ENCODE data around the gene OPHN1. TPM values are rescaled to one million over a fixed set of nuclear protein-coding genes. Genes with fewer than 3 reads are reported as not detected.
A peak's percentile ranks its signal among the peaks of the same experiment; 100 is the strongest.

The OPHN1 gene, protein sequence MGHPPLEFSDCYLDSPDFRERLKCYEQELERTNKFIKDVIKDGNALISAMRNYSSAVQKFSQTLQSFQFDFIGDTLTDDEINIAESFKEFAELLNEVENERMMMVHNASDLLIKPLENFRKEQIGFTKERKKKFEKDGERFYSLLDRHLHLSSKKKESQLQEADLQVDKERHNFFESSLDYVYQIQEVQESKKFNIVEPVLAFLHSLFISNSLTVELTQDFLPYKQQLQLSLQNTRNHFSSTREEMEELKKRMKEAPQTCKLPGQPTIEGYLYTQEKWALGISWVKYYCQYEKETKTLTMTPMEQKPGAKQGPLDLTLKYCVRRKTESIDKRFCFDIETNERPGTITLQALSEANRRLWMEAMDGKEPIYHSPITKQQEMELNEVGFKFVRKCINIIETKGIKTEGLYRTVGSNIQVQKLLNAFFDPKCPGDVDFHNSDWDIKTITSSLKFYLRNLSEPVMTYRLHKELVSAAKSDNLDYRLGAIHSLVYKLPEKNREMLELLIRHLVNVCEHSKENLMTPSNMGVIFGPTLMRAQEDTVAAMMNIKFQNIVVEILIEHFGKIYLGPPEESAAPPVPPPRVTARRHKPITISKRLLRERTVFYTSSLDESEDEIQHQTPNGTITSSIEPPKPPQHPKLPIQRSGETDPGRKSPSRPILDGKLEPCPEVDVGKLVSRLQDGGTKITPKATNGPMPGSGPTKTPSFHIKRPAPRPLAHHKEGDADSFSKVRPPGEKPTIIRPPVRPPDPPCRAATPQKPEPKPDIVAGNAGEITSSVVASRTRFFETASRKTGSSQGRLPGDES
- 2.8 and 3.7 TPM in 2 replicates for total RNA-seq

DNA sequence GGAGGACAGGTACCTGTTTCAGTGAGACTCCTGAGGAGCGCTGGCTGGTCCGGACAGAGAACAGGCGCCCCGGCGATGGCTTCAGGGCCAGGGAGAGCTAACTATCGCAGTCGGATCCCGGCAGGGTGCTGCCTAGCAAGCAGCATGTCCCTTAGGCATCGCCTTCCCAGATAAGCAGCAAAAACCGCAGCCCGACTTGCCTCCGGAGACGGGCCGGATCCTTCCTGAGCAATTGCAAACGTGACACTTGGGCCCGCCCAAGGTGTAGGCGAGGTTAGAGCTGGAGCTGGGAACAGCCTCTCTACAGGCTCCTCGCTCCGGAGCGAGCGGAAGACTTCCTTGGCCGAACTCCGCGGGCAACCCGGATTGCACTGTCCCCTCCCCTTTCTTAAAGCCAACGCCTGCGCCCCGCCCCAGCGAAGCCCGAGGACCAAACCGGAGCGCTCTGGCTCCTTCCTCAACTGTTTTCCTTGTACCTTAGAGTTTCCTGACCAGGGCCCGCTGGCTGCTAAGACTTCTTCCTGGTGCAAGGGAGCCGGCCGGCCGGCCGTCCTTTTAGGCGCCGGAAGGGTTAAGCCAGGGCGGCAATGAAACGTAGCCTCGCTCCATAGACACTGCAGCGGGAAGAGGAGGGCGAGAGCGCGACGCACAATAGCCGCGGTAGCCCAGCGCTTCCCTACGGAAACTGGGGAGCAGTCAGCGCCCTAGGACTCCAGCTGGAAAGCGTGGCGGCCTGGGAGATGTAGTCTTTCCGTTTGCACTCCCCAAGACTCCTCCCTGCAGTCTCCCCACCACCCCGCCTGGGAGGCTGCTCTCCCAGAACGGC, at the start of gene OPHN1:
TSS of gene OPHN1 (minus strand) at position 341 of the 826 bp plus-strand sequence. CDS start 475 bp downstream, outside the sequence.
- DNase-seq (ENCODE audit: low read depth): no peak
- TF ChIP-seq, protein P1, sequence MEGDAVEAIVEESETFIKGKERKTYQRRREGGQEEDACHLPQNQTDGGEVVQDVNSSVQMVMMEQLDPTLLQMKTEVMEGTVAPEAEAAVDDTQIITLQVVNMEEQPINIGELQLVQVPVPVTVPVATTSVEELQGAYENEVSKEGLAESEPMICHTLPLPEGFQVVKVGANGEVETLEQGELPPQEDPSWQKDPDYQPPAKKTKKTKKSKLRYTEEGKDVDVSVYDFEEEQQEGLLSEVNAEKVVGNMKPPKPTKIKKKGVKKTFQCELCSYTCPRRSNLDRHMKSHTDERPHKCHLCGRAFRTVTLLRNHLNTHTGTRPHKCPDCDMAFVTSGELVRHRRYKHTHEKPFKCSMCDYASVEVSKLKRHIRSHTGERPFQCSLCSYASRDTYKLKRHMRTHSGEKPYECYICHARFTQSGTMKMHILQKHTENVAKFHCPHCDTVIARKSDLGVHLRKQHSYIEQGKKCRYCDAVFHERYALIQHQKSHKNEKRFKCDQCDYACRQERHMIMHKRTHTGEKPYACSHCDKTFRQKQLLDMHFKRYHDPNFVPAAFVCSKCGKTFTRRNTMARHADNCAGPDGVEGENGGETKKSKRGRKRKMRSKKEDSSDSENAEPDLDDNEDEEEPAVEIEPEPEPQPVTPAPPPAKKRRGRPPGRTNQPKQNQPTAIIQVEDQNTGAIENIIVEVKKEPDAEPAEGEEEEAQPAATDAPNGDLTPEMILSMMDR (conservative IDR thresholded peaks at IDR 0.05; ENCODE audit: low read depth, low read length): no peak
- peak within 1 kb of the TSS; percentile 73 for H3K4me3 ChIP-seq (ENCODE audit: low read depth, low read length)

DNA sequence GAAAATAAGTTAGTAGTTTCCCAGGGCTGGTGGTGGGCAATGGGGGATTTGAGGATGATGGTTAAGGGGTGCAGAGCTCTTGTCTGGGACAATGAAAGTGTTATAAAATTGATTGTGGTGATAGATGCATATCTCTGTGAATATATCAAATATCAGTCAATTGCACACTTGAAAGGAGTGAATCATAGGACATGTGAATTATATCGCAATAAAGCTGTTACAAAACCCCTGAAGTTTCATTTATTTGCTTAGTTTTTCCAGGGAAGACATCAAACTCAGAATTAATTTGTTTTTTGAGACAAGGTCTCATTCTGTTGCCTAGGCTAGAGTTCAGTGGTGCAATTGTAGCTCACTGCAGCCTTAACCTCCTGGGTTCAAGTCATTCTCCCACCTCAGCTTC, 47.7 kb upstream of the OPHN1 start:
- no peak for DNase-seq (ENCODE audit: low read depth)
- H3K4me3 ChIP-seq (ENCODE audit: low read depth, low read length): no peak overlapping the region
- TF ChIP-seq, protein P1 (conservative IDR thresholded peaks at IDR 0.05; ENCODE audit: low read depth, low read length): no peak

DNA sequence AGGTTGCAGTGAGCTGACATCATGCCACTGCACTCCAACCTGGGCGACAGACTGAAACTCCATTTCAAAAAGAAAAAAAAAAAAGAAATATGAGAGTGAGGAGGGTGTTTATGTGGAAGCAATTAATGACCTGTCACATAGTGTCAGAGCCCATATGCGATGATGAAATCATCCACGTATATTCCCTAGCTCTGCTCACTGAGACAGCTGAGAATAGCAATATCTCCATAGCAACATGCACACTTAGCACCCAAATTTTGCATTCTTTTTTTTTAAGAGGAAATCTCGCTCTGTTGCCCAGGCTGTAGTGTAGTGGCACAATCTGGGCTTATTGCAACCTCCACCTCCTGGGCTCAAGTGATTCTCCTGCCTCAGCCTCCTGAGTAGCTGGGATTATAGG, 31.5 kb upstream of the OPHN1 start:
- TF ChIP-seq, protein P1 (conservative IDR thresholded peaks at IDR 0.05; ENCODE audit: low read depth, low read length): no peak
- no peak overlapping the region for H3K4me3 ChIP-seq (ENCODE audit: low read depth, low read length)
- DNase-seq (ENCODE audit: low read depth): no peak

DNA sequence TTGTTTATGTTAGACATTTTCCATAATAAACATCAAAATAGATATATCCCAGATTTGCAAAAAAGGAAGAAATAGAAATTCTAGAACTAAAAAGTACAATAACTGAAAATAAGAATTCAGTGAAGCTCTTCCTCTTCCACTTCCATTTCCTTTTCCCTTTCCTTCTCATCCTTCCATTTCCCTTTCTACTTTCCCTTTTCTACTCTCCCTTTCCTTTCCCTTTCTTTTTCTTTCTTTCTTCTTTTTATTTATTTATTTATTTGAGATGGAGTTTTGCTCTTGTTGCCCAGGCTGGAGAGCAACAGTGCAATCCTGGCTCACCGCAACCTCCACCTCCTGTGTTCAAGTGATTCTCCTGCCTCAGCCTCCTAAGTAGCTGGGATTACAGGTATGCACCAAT, 30.6 kb upstream of the OPHN1 start:
- TF ChIP-seq, protein P1 (conservative IDR thresholded peaks at IDR 0.05; ENCODE audit: low read depth, low read length): no peak
- DNase-seq (ENCODE audit: low read depth): no peak
- H3K4me3 ChIP-seq (ENCODE audit: low read depth, low read length): no peak overlapping the region

DNA sequence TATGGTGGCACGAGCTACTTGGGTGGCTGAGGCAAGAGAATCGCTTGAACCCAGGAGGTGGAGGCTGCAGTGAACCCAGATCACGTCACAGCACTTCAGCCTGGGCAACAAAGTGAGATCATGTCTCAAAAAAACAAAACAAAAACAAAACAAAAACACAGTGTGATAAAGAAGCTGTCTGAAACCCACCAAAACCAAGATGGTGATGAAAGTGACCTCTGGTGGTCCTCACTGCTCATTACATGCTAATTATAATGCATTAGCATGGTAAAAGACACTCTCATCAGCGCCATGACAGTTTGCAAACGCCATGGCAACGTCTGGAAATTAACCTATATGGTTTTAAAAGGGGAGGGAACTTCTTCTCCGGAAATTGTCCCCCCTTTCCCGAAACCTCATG, 29.4 kb upstream of the OPHN1 start:
- TF ChIP-seq, protein P1 (conservative IDR thresholded peaks at IDR 0.05; ENCODE audit: low read depth, low read length): peak; percentile 55
- no peak for DNase-seq (ENCODE audit: low read depth)
- no peak overlapping the region for H3K4me3 ChIP-seq (ENCODE audit: low read depth, low read length)

DNA sequence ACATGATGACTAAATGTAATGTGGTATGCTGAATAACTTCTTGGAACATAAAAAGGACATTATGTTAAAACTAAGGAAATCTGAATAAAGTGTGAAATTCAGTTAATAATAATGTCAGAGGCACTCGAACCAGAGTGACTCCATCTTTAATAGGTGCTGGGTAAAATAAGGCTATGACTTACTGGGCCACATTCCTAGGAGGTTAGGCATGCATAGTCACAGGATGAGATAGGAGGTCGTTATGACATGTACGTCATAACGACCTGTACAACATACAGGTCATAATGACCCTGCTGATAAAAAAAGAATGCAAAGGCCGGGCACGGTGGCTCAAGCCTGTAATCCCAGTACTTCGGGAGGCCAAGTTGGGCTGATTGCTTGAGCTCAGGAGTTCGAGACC, 28.9 kb upstream of the OPHN1 start:
- no peak for DNase-seq (ENCODE audit: low read depth)
- TF ChIP-seq, protein P1 (conservative IDR thresholded peaks at IDR 0.05; ENCODE audit: low read depth, low read length): no peak
- H3K4me3 ChIP-seq (ENCODE audit: low read depth, low read length): no peak overlapping the region

All from epithelial cell of proximal tubule (primary cell).